Measurements from ENCODE around the gene MRPL38. TPM values are rescaled to one million over a fixed set of nuclear protein-coding genes. Genes with fewer than 3 reads are reported as not detected.
A peak's percentile ranks its signal among the peaks of the same experiment; 100 is the strongest.
"Not testable (repeated sequence)": the region's sequence is repeated elsewhere in the genome, so short reads cannot be mapped to it uniquely, and the experiment has no call there.

The MRPL38 gene
- total RNA-seq, 1 donor from 2014 or later = 32.1 TPM

DNA sequence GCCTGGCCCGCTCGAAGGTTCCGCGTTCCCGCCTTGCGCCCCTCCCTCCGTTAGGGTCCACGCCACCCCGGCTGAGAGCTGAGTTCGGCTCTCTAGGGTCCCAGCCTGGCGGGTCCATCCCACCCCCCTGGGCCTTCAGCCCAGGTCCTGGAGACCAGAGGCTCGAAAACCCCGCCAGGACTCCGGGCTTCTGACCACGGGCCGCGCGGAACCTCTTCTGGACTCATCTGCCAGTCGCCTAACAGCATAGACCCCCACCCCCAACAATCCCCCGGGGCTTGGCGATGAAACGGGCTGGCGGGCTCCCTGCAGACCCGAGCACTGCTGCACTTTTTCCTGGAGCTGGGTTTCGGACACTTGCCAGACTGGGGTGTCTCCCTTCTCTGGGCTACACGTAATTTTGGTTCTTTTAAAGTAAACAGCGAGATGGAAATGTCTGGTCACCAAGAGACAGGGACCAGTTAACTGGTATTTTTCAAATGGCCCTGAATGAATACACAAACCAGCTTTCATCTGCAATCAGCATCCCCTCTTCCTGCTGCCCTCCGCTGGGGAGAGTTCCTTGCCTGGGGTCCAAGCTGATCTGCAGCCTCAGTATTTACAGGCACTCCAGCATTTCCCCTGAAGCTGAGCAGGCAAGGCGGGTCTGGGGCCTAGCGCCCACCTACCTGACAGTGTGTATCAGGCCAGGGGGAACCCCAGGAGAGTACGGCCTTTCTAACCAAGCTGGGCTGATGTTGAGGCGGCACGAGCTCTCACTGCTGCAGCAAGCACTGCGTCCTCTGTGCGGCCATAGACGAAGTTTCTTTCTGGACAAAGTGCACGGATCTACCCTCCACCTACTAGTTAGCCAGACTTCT, 7.3 kb downstream of the MRPL38 start:
- DNase-seq (ENCODE audit: low read depth) = no peak

GRCh38 chr17:75896415-75897159, 8.1 kb downstream of the MRPL38 start, which contains the start of gene TRIM65:
Gene TRIM65, minus strand, starts transcription at chr17:75896951. Its CDS starts 14 bp downstream, at chr17:75896937.
- DNase-seq (ENCODE audit: low read depth) = peak; percentile 42

- no peak for DNase-seq (ENCODE audit: low read depth)
These were observed 9.1 kb downstream of the MRPL38 start for GRCh38 chr17:75895370-75896155.

DNA sequence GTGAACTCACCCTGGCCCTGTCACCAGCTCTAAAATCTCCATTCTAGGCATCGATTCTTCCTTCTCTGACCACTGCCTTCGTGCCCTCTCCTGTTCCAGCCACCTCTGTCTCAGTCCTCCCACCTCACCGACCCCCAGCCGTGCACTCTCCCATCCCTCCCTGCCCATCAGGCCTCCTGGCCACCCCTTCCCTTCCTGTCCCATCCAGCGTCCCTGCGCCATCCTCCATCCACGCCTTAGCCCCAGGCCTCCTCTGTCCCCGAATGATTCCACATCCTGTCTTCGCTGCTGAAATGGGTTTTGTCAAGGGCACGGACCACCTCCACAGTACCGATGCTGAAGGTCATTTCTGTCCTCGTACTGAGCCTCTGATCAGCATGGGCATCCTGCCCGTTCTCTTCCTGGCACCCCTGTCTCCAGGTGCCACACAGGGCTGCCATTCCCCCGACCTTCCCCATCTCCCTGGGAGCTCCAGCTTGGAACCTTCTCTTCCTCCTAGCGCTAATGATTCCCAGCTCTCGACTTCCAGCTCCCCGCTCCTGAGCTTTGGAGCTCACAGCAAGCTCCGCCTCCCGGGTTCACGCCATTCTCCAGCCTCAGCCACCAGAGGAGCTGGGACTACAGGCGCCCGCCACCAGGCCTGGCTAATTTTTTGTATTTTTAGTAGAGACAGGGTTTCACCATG, 10.5 kb downstream of the MRPL38 start:
- DNase-seq (ENCODE audit: low read depth) = no peak

DNA sequence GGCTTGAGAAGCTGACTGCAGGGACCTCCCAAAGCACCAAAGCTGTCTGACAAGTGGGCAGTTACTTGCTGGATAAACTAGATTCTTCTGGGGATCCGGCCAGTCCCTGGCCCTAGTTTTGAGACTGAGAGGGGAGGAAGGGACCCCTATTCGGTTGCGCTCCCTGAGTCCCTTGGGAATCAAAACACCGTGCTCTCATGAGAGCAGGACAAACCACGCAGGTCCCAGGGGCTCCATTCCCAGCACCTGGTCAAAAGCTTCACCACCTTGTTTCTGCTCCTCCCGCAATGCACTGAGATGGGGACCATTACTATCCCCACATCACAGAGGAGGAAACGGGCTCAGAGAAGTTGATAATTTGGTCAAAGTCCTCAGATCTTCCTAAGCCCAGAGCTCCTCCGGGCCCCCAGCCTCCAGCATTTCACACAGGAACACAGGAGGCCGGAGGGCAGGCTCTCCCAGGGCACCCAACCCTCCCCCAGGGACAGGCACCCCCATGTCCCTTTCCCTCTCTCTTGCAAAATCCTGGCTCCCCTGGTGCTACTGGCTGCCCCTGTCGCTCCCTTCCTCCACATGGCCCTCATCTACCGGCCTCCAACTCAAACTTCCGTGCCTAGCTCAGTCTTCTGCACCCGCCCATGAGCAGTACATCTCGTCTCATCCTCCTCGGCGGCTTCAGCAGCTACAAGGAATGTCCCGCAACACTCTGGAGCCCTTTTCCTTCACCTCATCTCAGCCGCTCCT, 11.2 kb downstream of the MRPL38 start:
- DNase-seq (ENCODE audit: low read depth) = no peak

DNA sequence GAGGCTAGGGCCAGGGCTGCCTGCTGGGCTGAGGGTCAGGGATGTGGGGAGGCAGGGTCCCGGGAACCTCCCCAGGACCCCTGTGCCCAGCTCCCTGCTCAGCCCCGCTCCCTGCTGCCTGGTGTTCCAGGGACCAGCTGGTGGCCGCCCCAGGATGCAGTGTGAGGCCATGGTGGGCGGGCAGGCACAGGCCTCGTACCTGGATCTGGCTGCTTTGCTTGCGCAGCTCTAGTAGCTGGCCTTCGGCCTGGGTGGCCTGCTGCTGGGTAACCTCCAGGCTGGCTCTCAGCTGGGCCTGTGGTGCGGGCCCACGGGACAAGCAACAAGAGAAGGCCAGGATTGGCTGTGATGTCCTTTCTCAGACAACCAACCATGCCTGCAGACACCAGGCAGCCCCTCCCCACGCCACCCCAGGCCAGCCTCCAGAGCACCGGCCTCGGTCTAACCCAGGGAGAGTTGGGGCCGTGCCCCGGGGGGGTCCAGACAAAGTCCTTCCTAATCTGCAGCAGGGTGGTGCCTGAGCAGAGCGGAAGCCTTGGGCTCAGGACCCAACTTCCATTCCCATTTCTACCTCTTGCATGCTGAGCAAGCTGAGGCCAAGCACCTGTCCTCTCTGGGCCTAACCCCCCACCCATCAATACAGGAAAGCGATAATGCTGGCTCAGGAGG, 12.0 kb downstream of the MRPL38 start:
- no peak for DNase-seq (ENCODE audit: low read depth)

- DNase-seq (ENCODE audit: low read depth) = no peak
These were observed 12.8 kb downstream of the MRPL38 start for GRCh38 chr17:75891605-75892555.

- DNase-seq (ENCODE audit: low read depth) = no peak
These were observed 13.6 kb downstream of the MRPL38 start for GRCh38 chr17:75891022-75891604.

GRCh38 chr17:75889454-75889853, 15.2 kb downstream of the MRPL38 start:
- peak; percentile 12 for DNase-seq (ENCODE audit: low read depth)

- DNase-seq (ENCODE audit: low read depth) = no peak
These were observed 16.2 kb downstream of the MRPL38 start for GRCh38 chr17:75888484-75888883.

- DNase-seq (ENCODE audit: low read depth) = not testable (repeated sequence)
These were observed 18.8 kb downstream of the MRPL38 start for GRCh38 chr17:75885860-75886259.

GRCh38 chr17:75885431-75885830, 19.3 kb downstream of the MRPL38 start:
- DNase-seq (ENCODE audit: low read depth) = no peak

DNA sequence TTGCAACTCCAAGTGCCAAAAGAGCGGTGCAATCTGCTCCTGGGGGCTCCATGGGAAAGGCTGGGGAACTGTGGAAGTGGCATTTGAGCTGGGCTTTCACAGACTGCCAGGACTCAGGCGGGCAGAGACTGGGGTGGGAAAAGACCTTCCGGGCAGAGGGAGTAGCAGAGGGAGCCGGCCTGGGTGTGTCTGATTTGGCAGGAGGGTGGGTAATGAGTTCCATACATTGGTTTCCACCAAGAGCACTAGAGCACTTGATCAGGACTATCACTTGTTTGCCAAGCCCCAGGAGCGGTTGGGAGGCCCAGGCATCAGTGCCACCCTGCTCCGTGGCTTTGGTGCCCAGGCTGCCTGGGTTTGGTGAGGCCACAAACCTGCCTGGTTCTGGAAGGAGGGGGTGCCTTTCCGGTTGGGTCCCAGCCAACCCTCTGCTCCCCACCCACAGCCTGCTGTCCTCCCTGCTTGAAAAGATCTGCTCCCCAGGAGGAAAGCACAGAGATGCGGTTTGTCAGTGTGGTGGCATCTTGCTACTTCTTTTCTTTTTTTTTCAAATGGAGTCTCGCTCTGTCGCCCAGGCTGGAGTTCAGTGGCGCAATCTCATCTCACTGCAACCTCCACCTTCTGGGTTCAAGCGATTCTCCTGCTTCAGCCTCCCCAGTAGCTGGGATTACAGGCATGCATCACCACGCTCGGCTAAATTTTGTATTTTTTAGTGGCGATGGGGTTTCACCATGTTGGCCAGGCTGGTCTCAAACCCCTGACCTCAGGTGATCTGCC, 22.8 kb downstream of the MRPL38 start:
- no peak for DNase-seq (ENCODE audit: low read depth)

DNA sequence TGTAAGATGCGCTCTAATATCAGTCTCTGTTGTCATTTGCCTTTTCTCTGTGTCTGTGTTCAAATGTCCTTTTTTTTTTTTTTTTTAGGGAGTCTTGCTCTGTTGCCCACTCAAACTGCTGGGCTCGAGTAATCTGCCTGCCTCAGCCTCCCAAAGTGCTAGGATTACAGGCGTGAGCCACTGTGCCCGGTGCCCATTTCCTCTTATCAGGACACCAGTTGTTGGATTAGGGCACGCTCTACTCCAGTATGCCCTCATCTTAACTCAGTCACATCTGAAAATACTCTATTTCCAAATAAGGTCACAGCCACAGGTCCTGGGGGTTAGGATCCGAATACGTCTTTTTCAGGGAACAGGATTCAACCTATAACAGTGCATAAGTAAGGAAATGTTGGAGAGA, 24.4 kb downstream of the MRPL38 start:
- DNase-seq (ENCODE audit: low read depth) = no peak

GRCh38 chr17:75878174-75878998, 26.3 kb downstream of the MRPL38 start, which contains the start of gene TRIM47:
Gene TRIM47, minus strand, starts transcription at chr17:75878581. Its CDS starts 33 bp downstream, at chr17:75878548.
- DNase-seq (ENCODE audit: low read depth) = peak; percentile 33

- DNase-seq (ENCODE audit: low read depth) = no peak
These were observed 26.9 kb downstream of the MRPL38 start for GRCh38 chr17:75877752-75878173.
